NCI-H2227 treated with DMSO at 0.1 percent for 48 hours (cell line): ENCODE results near the gene ITGB2.

Experiments used
- DNase-seq: peaks from one replicate; lab custom pipeline; 2025; lab: John Stamatoyannopoulos, UW

The ITGB2 gene

GRCh38 chr21:44846485-44847260 is 74.0 kb downstream of the ITGB2 start:
- DNase-seq: no peak

- DNase-seq: peak; percentile 27
These were observed 74.5 kb downstream of the ITGB2 start for GRCh38 chr21:44846224-44846484.

- DNase-seq: peak; percentile 32
These were observed 75.1 kb downstream of the ITGB2 start for GRCh38 chr21:44845418-44846223.

- no peak for DNase-seq
These were observed 76.4 kb downstream of the ITGB2 start for GRCh38 chr21:44844256-44844655.

DNA sequence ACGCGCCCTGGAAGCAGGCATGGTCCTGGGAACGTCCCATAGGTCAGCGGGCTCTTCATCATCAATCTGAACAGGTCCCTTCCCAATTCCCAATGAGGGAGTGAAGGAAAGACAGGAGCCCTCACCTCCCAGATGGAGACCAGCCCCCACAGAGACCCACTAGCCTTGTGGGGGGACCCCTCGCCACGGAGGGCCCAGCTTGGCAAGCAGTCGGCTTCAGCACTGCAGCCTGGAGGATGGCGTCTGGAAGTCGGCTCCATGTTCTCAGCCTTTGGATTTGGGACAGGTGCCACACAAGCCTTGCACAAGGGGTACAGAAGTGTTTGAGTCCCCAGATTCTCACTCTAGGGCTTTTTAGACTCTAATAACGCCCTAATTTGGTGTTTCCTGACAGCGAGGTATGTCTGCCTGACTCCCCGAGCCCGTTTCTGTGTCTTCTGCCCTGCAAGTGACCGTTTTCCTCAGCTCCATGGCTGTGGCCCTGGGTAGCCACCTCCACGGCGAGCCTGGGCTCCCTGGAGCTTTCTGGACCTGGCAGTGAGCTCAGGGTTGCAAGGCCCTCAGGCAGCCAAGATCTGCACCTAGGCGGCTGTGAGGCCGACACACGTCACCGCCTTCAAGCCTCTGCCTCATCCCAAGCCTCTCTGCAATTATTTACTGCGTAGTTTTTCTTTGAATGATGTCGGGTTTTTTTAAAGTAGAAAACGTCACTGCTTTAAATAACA is 77.8 kb downstream of the ITGB2 start:
- DNase-seq: no peak

- DNase-seq: no peak
These were observed 78.6 kb downstream of the ITGB2 start for GRCh38 chr21:44842087-44842486.

DNA sequence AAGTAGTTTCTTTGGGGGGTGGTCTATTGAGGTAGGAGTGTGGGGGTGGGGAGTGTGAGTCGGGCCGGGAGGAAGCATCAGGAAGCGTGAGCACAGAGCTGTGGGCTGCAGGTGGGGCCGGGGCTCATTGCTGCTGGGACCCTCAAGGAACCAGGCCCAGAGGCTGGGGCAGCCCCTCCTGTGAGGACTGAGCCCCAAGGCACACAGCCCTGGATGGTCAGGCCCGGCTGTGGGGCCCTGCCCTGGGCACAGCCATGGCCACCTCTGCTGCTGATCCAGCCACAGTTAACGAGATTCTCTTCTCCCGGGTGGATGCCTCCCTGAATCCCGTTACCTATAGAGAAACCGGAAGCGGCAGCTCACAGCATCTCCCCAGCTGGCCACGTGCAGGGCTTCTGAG is 79.9 kb downstream of the ITGB2 start:
- no peak for DNase-seq

DNA sequence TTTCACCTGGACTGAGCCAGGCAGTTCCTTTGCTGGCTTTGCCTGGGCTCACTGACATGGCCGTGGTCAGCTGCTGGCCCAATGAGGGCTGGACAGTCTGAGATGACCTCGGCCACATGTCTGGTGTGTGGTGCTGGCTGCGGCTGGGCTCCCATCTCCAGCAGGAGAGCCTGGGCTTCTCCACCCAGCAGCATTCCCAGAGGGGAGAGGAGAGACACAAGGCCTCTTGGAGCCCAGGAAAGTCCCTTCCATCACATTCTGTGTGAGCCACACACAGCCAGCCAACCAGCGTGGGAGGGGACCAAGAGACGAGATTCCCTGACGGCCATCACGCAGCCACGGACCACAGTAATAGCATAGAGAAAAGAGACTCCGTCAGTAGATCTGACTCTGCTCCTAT is 81.7 kb downstream of the ITGB2 start:
- DNase-seq: no peak

DNA sequence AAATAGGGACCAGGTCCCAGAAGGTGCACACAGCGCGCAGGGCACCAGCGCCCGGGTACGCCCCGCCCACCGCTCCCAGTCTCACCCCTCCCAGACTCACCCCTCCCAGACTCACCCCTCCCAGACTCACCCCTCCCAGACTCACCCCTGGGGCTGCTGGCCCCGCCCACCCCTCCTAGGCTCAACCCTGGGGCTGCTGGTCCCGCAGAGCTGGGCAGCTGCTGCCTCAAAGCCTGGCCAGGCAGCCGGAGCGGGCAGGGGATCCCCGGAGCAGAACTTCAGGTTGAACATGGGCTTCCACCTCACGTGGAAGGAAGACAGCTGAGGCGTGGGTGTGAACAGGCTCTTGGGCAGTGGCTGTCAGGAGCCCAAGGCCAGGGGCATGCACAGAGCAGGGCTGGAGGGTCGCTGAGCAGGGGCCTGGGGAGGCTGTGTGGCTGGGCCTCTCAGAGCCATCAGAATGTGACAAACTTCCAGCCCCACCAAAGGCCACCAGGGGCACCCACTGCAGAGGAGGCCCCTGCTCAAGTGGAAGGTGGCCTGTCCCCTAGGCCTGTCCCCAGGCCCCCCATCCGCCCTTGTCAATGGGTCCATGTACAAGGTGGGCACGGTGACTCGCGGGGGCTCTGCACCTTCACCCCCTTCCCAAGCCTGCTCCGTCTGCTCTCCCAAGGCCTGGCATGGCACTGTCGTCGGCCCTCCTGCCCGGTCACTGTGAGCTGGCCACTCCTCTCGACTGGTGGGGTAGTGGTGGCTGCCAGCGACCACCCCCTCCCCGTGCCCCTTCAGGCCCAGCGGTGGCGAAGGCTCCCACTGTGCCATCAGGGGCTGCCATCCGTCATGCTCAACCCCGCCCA is 82.4 kb downstream of the ITGB2 start:
- DNase-seq: no peak

DNA sequence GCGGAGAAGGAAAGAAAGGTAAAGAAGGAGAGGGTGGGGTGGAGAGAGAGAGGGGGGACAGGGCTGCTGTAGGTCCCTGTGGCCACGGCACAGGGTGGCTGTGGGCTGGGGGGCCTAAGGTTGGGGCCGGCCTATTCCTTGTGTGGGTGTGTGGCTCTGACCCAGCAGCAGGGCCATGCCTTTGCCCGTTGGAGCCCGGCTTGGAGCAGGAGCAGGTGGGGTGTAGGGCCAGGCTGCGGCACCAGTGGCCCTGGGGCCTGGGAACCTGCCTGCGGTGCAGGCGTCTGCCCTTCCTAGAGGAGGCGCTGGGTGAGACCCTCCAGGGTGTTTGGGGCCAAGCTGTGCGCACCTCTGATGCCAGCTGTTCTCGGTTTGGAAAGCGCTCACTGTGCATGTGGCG is 83.2 kb downstream of the ITGB2 start:
- no peak for DNase-seq

DNA sequence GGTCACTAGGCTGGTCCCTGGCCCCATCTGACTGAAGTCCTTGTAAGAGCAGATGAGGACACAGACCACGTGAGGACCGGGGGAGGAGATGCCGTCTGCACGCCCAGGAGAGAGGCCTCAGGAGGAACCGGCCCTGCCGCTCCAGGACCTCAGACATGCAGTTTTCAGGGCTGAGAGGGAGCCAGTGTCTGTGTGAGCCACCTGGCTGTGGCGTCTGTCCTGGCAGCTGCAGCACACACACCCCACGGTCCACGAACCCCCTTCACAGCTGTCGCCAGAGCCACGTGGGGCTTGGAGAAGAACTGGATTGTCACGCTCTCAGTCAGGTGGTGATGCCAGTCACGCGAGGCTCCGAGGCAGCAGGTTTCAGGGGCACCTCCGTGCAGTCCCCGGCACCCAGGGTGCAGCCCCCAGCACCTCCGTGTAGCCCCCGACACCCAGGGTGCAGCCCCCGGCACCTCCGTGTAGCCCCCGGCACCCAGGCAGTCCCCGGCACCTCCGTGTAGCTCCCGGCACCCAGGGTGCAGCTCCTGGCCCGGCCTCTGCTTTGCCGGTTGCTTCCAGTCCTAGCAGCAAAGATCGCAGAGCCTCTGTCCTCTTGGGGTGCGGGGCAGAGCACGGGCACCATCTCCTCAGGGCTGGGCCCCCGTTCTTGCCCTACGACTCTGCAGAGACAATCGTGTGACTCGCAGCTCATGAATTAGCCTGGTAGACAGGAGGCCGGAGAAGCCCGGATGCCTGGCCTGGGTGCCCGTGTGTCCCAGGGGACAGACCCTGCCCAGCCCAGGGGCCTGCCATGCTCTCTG is 83.8 kb downstream of the ITGB2 start:
- DNase-seq: no peak

GRCh38 chr21:44836349-44836665 is 84.4 kb downstream of the ITGB2 start:
- DNase-seq: no peak
